ENCODE measurements around the gene HOXC6. TPM values are rescaled to one million over a fixed set of nuclear protein-coding genes. Genes with fewer than 3 reads are reported as not detected.

The HOXC6 gene
- total and polyA plus RNA-seq, 11 donors = 0.04 to 0.40 (median 0.08) TPM; not detected in 8

GRCh38 chr12:54005853-54006558 is 22.2 kb upstream of the HOXC6 start:
- ATAC-seq (peak; percentile 68 to 92 (median 89)), DNase-seq (peak; percentile 78 to 93 (median 85))
- Histone ChIP-seq H3K4me3 (peak overlapping the region in 9 of 12 donors; percentile 10 to 49 (median 36)), H3K27me3 (peaks cover 63 to 100% (median 95%) of the 10 kb centered on the region in 9 donors), H3K27ac (no peak overlapping the region), H3K9me3 (no peaks in the 10 kb centered on the region), H3K36me3 (no peaks in the 10 kb centered on the region), H3K4me1 (peaks cover 0 to 20% (median 11%) of the 10 kb centered on the region in 12 donors)
- 4 to 7% (median 5%) methylated on average over 33 to 39 of the region's 39 CpGs for WGBS, 4 donors
- no peak for TF ChIP-seq POLR2A (IDR thresholded peaks at IDR 0.05)
- peak; percentile 84 to 96 (median 94) for TF ChIP-seq CTCF (IDR thresholded peaks at IDR 0.05)
- intact Hi-C loops (cut with DNase I) = loop anchor here in 8 of 10 donors (1.0 to 10.0 kb wide), 6 partner anchors 185 to 369 kb away; no protein-coding TSS in a partner anchor

DNA sequence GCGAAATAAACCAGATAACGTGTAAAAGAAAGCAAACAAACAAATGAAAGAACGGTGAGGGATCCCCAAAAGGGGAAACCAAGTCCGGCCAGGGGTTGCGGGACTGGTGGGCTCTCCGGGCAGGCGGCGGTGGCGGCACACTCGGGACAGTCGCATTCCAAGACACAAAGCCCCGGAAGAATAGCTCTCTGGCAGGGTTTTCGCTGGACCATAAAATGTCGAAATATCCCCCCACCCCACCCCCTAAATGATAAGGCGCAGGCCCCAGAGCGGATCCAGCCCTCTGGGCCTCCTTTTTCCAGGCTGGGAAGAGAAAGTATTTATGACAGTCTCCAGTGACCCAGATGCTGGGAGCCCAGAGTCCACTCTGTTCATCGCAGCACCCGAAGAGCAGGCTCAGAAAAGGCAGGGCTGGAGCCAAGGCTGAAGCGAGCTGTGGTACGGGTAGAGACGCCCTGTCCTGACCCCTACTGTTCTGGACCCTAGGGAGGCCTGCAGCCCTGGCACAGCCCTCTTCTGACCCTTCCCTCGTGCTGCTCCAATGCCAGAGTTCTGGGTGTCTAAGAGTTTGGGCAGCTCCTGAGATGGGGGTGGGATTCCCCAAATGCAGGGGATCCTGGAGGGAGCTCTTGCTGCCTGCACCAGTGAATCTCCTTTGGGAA is 21.6 kb upstream of the HOXC6 start:
- Histone ChIP-seq H3K27ac (no peak overlapping the region), H3K27me3 (peaks cover 63 to 100% (median 96%) of the 10 kb centered on the region in 9 donors)
- DNase-seq = no peak

GRCh38 chr12:54007538-54008259 is 20.5 kb upstream of the HOXC6 start:
- H3K9me3 ChIP-seq = no peaks in the 10 kb centered on the region
- no peak overlapping the region for H3K4me3 ChIP-seq
- H3K27ac ChIP-seq = no peak overlapping the region
- H3K27me3 ChIP-seq = peaks cover 64 to 98% (median 95%) of the 10 kb centered on the region in 9 donors
- 31 to 61% (median 38%) methylated on average over 2 of the region's 2 CpGs for WGBS, 4 donors
- no peak for DNase-seq
- ATAC-seq = no peak
- TF ChIP-seq CTCF (IDR thresholded peaks at IDR 0.05) (no peak), POLR2A (IDR thresholded peaks at IDR 0.05) (no peak)
- no peaks in the 10 kb centered on the region for H3K36me3 ChIP-seq
- peaks cover 0 to 20% (median 11%) of the 10 kb centered on the region in 12 donors for H3K4me1 ChIP-seq
- intact Hi-C loops (cut with DNase I) = loop anchor here in 8 of 10 donors (2.0 to 10.0 kb wide), 5 partner anchors 183 to 367 kb away; no protein-coding TSS in a partner anchor

More for the DNA sequence above, 21.6 kb upstream of the HOXC6 start:
- Histone ChIP-seq H3K9me3 (no peaks in the 10 kb centered on the region), H3K4me3 (peak overlapping the region in 9 of 12 donors; percentile 10 to 49 (median 36)), H3K36me3 (no peaks in the 10 kb centered on the region), H3K4me1 (peaks cover 0 to 20% (median 11%) of the 10 kb centered on the region in 12 donors)
- WGBS, 4 donors = 18 to 36% (median 20%) methylated on average over 19 to 22 of the region's 22 CpGs
- TF ChIP-seq POLR2A (IDR thresholded peaks at IDR 0.05) = no peak
- no peak for TF ChIP-seq CTCF (IDR thresholded peaks at IDR 0.05)
- ATAC-seq = no peak
- intact Hi-C loops (cut with DNase I) = loop anchor here in 8 of 10 donors (1.0 to 10.0 kb wide), 6 partner anchors 184 to 368 kb away; no protein-coding TSS in a partner anchor

All from heart left ventricle (tissue), 16 donors.